HG03066 (cell line): ENCODE results near the gene PTK7.

Experiments
- ATAC-seq: cut with Tn5 transposase; IDR thresholded peaks from one replicate; pipeline ENCODE4 v1.9.1; 2021; ENCODE audit warnings: low read depth; ENCODE audit not compliant: unreplicated experiment

Gene PTK7

DNA sequence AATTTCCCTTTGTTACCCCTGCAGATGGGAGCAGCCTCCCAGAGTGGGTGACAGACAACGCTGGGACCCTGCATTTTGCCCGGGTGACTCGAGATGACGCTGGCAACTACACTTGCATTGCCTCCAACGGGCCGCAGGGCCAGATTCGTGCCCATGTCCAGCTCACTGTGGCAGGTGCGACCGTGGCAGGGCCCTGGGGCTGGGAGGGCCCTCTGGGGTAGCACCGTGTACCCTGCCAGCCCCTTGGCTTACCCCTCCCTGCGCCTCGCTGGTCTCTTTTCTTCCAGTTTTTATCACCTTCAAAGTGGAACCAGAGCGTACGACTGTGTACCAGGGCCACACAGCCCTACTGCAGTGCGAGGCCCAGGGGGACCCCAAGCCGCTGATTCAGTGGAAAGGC is 65.5 kb downstream of the PTK7 start:
- no peak for ATAC-seq

DNA sequence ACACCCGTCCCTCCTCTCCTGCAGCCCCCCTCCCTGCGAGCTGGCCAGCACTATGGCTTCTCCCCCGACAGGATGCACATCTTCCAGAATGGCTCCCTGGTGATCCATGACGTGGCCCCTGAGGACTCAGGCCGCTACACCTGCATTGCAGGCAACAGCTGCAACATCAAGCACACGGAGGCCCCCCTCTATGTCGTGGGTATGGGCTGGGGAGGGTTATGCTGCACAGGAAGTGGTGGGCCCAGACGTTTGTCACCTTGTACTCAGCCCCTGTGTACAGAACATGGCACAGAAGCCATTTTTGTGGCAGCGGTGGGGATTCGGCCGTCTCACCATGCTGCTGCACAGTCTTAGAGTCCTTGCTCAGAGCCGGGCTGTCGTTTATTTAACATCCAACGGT is 66.0 kb downstream of the PTK7 start:
- ATAC-seq = no peak

DNA sequence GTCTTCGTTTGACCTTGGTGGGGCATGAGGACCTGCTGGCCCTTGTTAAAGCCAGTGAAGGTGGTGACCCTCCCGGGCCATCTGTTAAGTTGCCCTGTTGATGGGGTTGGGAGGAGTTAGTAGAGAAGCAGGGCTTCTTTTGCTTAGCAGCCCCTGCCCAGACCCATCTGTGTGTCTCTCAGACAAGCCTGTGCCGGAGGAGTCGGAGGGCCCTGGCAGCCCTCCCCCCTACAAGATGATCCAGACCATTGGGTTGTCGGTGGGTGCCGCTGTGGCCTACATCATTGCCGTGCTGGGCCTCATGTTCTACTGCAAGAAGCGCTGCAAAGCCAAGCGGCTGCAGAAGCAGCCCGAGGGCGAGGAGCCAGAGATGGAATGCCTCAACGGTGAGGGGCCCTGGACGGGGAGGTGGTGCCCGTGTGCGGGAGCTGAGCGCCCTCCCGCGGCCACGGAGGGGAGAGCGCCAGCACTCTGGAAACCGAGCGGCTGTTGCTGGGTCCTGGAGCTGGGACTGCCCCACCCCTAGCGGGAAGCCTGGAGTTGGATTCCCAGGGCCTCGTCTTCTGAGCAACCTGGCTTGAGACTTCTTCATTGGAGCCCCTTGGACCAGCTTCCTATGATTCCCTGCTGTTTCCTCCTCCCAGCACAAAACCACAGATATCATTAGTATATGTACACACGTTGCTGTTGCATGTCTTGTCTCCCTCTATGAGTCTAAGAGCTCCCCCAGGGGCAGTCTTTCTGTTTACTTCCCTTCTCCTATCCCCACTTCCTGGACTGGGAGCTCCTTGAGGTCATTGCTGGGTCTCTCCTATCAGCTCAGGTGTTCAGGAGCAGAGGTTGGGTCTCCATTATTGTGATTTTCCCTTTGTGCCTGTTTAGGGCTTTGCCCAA is 67.4 kb downstream of the PTK7 start:
- no peak for ATAC-seq

DNA sequence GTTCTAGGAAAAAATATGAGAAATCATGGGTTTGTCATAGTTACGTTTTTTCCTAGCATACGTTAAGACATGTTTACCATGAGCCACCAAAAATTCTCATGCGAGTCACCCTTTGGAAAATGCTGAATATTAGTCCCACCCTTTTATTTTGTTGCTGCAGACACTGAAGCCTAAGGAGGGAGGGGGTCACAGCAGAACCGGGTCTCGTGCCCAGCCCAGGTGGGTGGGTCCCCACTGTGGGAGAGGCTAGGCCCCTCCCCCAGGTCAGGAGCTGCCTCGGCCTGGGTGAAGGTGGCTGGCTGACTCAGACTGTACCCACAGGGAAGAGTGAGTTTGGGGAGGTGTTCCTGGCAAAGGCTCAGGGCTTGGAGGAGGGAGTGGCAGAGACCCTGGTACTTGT is 68.8 kb downstream of the PTK7 start:
- no peak for ATAC-seq

DNA sequence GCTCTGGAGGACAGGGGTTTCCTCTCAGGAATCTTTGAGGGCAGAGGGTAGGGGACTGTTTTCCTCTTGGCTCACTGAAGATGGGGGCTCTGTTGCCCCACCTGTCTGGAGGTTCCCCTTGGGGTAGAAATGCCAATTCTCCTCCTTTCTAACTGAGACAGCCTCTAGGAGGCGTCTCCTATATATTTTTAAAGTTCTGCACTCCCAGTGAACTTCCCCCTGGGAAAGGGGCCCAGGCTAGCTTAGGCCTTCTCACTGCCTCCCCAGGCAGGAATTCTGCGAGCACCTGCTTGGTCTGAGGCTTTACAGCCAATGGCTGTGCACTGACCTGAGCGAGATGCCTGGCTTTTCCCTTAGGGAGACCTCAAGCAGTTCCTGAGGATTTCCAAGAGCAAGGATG is 70.1 kb downstream of the PTK7 start:
- no peak for ATAC-seq

DNA sequence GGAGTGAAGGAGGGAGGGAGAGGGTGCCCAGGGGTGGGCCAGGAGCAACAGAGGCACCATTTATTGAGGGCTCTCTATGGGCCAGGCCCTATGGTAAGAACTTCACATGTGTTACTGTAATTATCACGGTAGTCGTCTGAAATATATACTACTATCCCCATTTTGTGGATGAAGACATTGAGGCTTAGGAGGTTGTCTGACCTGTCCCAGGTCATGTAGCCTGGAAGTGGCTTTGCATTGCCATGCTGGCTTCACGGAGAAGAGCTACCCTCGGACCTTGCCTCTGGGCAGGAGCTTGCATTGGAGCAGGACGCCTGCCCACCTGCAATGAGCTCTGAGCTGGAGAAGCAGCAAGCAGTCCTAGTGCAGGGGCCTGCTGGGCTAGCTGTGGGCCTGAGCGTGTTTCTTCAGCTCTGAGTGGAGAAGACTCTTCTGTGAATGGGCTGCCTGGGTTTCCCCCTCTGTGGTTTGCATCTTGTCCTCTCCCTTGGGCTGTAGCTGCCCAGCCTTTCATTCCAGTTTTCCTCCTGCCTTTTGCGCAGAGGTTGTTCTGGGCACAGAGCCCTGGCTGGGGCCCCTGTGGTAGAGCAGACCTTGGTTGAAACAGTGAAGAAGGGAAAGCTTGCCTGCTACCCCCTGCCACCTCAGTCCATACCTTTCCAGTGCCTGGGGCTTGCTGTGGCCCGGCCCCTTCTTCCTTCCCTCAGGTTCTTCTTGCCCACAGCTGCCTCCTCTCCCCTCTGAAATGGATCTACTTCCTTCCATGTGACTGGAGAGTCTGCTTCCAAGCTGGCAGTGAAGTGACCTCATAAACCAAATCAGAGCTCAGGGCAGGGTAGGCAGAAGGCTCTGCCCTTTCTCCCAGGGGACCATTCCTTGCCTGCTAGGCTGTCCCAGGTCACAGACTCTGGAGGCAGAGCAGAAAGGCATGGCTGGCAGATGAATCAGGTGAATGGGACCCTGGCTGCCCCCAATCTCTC is 70.9 kb downstream of the PTK7 start:
- ATAC-seq = no peak

DNA sequence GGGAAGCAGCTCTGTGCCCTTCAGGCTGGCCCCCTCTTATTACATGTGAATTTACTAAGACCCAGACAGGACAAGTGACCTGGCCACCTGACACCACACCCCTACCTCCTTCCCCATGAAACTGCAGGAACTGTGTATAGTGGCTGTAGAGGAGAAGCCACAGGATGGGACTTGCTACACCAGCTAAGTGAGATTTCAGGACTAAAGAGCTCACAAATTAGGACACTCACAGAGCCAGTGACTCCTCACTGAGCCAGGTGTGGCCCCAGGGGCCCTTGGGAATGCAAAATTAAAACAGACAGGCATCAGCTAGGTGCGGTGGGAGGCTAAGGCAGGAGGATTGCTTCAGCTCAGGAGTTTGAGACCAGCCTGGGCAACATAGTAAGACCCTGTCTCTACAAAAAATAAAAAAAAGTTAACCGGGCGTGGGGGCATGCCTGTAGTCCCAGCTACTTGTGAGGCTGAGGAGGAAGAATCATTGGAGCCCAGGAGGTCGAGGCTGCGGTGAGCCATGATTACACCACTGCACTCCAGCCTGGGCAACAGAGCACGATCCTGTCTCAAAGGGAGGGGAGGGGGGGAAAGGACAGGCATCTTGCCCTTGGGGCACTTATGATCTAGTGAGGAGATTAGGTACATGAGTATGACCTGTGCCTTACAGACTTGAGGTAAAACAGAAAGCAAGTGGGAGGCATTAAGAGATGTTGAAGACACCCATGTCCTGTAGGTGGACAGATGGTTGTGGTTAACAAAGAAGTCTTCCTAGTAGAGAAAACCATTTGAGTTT is 71.8 kb downstream of the PTK7 start:
- no peak for ATAC-seq

DNA sequence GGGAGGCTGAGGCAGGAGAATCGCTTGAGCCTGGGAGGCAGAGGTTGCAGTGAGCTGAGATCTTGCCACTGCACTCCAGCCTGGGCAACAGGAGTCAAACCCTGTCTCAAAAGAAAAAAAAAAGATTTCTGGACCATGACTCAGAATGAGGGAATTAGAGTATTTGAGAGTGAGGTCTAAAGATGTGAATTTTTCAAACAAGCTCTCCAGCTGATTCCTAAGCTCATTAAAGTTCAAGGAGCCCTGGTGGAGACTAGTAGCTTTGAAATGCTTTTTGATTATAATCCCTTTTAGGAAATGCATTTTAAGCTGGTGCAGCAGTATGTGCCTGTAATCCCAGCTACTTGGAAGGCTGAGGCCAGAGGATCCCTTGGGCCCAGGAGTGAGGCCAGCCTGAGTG is 73.2 kb downstream of the PTK7 start:
- ATAC-seq = no peak

DNA sequence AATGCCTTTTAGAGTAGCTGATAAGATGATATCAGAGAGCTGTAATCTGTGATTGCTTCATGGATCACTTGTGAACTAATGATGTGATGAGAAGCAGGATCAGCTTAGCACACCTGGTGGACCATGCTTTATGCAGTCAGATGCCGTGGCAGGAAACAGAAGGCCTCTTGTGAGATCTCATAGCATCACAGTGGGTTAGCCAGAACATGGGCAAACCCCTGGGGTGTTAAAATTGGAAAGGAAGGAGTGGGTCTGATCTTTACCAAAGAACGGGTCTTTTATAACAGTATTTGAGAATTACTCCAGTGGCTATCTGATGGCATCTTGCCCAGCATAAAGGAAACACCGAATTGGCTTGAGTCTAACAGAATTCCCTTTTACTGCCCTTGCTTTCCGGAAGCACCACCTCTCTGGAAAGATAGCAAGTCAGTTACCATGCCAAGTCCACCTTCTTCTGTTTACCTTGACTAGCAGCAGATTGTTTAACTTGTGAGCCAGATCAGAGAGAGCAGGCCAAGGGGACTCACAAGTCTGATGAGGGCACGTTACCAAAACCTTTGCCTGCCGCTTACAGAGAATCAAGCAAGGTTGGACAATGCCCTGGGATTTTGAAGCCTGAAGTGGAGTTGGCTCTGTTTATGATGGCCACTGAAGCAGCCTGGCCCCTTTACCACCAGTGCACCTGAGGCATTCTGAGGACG is 74.1 kb downstream of the PTK7 start:
- no peak for ATAC-seq

DNA sequence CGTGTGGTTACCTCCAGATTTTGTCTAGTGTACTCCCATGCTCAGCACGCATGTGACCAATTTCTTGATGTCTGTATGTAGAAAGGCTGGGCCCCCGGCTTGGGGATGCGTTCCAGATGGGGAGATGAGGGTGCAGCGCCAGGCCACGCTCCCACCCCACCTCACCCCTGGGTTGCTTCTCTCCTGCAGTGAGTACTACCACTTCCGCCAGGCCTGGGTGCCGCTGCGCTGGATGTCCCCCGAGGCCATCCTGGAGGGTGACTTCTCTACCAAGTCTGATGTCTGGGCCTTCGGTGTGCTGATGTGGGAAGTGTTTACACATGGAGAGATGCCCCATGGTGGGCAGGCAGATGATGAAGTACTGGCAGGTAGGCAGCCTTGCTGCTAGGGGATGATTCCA is 83.5 kb downstream of the PTK7 start:
- ATAC-seq = no peak

DNA sequence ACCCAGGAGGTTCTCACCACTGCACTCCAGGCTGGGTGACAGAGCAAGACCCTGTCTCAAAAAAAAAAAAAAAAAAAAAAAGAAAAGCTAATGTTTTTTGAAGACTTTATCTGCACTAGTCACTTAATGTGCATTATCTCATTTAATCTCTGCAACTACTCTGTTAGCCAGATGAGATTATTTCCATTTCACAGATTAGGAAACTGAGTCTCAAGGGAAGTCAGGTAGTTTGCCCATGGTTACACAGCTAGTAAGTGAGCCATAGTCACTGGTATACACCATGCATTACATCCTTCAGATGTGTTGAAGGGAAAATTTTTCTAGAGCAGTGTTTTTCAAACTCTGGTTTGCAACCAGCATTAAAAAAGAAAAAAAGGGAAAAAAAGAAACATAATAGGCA is 87.8 kb downstream of the PTK7 start:
- ATAC-seq = no peak

DNA sequence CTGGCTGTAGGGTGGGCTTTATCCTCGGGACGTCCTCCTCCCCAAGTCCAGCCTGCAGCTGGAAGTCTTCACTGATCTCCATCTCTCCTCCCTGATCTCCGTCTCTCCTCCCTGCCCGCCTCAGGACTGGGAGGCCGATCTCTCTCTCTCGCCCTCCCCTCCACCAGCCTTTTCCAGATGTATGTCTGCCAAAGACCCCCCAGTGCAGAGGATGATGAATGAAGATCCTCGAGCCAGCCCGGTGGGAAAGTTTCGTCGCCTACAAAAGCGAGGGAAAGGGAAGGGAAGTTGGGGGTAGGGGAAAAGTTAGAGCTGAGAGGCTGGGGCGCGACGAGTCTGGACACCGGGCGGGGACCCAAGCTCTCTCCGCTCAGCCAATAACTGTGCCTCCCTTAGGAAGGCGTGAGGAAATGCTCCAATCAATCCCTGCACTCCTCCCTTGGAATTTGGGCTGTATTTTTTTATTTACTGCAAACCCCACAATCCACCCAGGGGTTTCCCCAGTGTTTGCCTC is 94.4 kb downstream of the PTK7 start:
- no peak for ATAC-seq

DNA sequence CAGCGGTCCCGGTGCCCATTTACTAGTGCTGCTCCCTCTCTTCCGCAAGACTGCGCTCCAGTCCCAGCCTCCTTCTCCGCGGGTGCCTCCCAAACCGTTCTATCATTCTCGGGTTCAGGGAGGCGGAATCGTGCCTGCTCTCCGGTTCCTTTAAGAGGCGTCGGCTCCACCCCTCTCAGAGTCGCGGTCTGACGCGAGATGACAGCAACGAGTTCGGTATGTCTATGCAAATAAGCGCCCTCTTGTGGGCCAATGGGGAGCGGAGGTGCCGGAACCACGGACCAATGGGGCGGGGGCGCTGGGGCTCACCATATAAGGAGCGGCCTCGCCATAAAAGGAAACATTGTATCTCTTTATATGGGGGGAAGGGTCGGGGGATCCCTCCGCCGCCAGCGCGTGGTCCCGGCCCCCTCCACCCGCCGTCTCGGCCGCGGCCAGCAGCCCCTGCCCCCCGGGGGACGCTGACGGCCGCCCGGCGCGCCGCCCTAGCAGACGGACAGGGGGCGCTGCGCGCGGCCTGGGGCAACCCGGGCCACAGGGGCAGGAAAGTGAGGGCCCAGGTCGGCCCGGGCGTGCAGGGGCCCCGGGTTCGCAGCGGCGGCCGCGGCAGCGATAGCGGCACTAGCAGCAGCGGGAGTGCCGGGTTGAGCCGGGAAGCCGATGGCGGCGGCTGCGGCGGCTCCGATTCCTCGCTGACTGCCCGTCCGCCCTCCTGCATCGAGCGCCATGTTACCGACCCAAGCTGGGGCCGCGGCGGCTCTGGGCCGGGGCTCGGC is 95.0 kb downstream of the PTK7 start, which contains the start of gene SRF:
Gene SRF (plus strand): TSS at position 339 of the 776 bp plus-strand sequence. CDS start 388 bp downstream, at position 727.
- peak; percentile 55 for ATAC-seq

DNA sequence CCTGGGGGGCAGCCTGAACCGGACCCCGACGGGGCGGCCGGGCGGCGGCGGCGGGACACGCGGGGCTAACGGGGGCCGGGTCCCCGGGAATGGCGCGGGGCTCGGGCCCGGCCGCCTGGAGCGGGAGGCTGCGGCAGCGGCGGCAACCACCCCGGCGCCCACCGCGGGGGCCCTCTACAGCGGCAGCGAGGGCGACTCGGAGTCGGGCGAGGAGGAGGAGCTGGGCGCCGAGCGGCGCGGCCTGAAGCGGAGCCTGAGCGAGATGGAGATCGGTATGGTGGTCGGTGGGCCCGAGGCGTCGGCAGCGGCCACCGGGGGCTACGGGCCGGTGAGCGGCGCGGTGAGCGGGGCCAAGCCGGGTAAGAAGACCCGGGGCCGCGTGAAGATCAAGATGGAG is 95.6 kb downstream of the PTK7 start:
- no peak for ATAC-seq

DNA sequence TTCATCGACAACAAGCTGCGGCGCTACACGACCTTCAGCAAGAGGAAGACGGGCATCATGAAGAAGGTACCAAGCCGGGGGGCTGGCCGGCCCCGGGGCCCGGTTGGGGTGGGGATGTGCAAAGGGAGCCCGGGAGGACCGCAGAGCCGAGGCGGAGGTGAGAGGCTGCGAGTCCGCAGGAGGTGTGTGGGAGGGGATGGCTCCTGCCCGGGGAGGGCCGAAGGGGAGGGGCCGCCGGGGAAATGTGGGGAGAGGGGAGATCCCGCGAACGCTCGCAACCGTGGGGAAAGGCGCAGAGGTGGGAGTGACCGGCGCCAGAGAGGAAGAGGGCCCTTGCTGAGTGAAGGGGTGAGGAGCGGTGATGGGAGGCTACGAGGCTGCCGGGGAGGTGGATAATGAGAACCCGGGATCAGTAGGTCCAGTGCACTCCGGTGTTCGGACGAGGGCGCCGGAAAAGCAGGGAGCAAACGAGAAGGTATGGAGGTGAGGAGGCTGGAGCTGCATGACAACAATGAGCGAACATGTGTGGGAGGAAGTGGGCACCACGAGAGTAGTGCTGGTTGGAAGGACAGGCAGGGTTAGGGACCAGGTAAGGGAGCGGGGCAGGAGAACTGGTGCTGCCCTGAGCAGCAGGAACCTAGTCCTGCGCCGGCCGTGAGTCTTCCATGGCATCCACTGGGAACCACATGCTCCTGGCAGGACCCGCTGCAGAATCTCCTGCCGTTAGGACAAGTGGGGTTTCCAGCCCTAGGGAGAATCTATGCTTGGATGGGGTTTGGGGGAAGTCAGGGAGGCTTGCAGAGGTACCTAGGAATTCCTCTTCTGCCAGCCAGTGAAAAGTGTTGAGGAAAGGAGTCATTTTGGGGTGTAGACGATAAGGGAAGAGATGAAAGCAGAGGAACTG is 96.2 kb downstream of the PTK7 start:
- ATAC-seq = no peak

DNA sequence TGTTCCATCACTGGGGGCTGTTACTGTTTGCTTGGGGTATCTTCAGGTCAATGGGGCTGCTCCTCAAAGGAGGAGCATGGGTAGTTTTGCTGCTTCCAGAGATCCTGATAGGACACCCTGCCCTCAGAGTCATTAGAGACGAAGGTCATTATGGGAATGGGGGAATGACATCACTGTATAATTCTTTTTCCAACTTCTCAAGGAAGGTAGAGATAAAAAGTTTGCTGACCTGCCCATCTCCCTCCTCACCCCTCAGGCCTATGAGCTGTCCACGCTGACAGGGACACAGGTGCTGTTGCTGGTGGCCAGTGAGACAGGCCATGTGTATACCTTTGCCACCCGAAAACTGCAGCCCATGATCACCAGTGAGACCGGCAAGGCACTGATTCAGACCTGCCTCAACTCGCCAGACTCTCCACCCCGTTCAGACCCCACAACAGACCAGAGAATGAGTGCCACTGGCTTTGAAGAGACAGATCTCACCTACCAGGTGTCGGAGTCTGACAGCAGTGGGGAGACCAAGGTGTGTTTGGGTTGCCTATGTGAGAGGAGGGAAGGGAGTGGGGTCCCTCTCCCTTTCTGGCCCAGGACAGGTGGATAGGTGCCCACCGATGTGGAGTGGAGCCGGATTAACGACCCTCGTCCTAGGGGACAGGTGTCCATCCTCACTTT is 97.6 kb downstream of the PTK7 start:
- ATAC-seq = no peak
